Body of pancreas (tissue), 4 donors: ENCODE data around the gene EVA1C. TPM values are rescaled to one million over a fixed set of nuclear protein-coding genes. Genes with fewer than 3 reads are reported as not detected.

Experiments used
- ATAC-seq: fragments of 150-250 bp; one replicate; pipeline ENCODE4 v1.9.1; 2016
- DNase-seq, 4 donors: peaks; one replicate each; pipeline ENCODE4 v3.0.0-alpha.2; 2019
- H3K27ac ChIP-seq, 4 donors: fragments of 200-600 bp; sonication (generic); 1 replicate in 3 of 4; 2 replicates in 1 of 4; pipeline versions ENCODE4 v1.5.1 to v1.6.1; 2016 to 2019; ENCODE audit warnings: mild to moderate bottlenecking in 1 of 4, mixed read lengths in 1 of 4, moderate library complexity in 1 of 4
- H3K27me3 ChIP-seq, 2 donors: fragments of 200-600 bp; sonication (generic); one replicate each; pipeline ENCODE4 v1.6.0; 2016; ENCODE audit warnings: mild to moderate bottlenecking in 1 of 2
- H3K36me3 ChIP-seq, 2 donors: fragments of 200-600 bp; sonication (generic); replicated peaks in 1 of 2; 2 replicates each; pipeline ENCODE4 v1.5.1; 2016; ENCODE audit warnings: low read depth in 2 of 2; ENCODE audit not compliant: insufficient read depth in 1 of 2
- H3K4me1 ChIP-seq: fragments of 200-600 bp; sonication (generic); one replicate; pipeline ENCODE4 v1.6.0; 2016
- H3K4me3 ChIP-seq, 2 donors: fragments of 200-600 bp; sonication (generic); 1 replicate in 1 of 2; 2 replicates in 1 of 2; pipeline ENCODE4 v1.5.1; 2016 to 2019
- H3K9me3 ChIP-seq, 3 donors: fragments of 200-600 bp; sonication (generic); 1 replicate in 2 of 3; 2 replicates in 1 of 3; pipeline ENCODE4 v1.5.1; 2016
- CTCF ChIP-seq, 7 experiments: fragments of 450-650 bp in 4 of 7; fragments of 200-600 bp in 3 of 7; sonication (generic) in 3 of 7; IDR thresholded peaks; one replicate each; pipeline ENCODE4 v1.5.1; 2016 to 2019; ENCODE audit warnings: antibody characterized with exemption in 7 of 7
- POLR2A ChIP-seq, 3 donors: fragments of 450-650 bp; IDR thresholded peaks; one replicate each; pipeline ENCODE4 v1.6.1; 2016; ENCODE audit warnings: antibody characterized with exemption in 3 of 3, mild to moderate bottlenecking in 2 of 3
- WGBS, 2 donors: methylation state at CpG; one replicate each; pipeline ENCODE4 v1.1.5; 2017; 5-methylcytosine and 5-hydroxymethylcytosine counted together
- intact Hi-C: fragments of 100-400 bp; cut with DNase I; formaldehyde crosslinking; loops from one replicate; pipeline ENCODE4 v1.15.1; 2023
- total RNA-seq, 2 donors: library from RNA; depleted of rRNA; stranded (reverse); fragments of >200 nt; gene quantifications; one replicate each; pipeline ENCODE4 v1.1.0, GENCODE V29; 2016

Gene EVA1C
- total RNA-seq, 2 donors from 2014 or later, result 16.5 to 24.4 TPM

DNA sequence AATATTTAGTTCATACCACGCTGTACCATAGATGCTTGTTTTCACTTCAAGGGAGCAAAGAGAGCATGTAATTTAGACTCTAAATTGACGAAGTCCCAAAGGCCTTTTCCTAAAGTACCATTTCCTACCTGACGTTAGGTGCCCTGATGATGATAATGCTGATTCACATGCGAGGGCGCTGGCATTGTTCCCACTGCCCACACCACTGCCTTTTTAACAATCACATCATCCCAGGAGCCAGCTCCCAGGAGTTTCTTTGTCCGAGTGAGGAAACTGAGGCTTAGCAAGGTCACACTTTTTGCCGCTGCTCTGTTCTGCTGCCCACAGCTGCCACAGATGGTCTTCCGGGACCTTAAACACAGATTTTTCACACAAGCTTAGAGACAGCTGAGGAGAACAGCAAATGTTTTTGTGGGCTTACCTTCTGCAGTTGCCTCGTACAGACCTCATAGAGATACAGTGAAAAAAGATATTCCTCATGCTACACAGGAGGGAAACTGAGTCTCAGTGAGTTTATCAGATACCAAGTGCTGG, 69.4 kb downstream of the EVA1C start:
- 78 to 85% methylated on average over 9 of the region's 9 CpGs for WGBS, 2 donors
- Histone ChIP-seq H3K4me3 (no peak overlapping the region), H3K27me3 (no peaks in the 10 kb centered on the region), H3K9me3 (no peaks in the 10 kb centered on the region), H3K27ac (no peak overlapping the region), H3K36me3 (no peaks in the 10 kb centered on the region), H3K4me1 (peaks cover 5% of the 10 kb centered on the region)
- no peak for DNase-seq
- intact Hi-C loops, result no loop called here
- TF ChIP-seq CTCF (IDR thresholded peaks at IDR 0.05) (no peak), POLR2A (IDR thresholded peaks at IDR 0.05) (no peak)
- ATAC-seq, result no peak

DNA sequence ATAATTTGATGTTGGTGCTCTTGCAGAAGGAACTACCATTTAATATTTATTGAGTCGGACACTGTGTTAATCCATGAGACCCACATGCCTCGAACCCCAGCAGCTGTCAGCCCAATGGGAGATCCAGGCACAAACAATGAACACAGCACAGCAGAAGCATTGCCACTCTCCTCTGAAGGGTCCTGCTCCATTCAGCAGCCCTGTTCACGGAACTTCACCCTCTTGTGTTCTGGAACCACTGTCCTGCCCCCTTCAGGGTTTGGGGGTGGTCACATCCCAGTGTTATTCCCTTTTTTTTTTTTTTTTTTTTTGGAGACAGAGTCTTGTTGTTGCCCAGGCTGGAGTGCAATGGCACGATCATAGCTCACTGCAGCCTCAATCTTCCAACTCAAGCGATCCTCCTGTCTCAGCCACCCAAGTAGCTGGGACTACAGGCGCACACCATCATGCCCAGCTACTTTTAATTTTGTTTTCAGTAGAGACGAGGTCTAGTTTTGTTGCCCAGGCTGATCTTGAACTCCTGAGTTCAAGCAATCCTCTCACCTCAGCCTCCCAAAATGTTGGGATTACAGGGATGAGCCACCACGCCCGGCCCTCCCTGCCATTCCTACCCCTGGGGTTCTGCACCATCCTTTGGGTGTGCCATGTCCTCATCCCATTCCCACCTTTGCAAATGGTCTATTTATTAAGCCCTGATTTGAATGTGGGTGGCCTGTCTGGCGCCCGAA, 70.2 kb downstream of the EVA1C start:
- DNase-seq (no peak), ATAC-seq (no peak)
- Histone ChIP-seq H3K27ac (peak overlapping the region in 1 of 4 donors; percentile 7), H3K27me3 (no peaks in the 10 kb centered on the region), H3K4me1 (no peaks in the 10 kb centered on the region), H3K36me3 (no peaks in the 10 kb centered on the region), H3K4me3 (no peak overlapping the region), H3K9me3 (no peaks in the 10 kb centered on the region)
- intact Hi-C loops, result no loop called here
- WGBS, 2 donors, result 79 to 81% methylated on average over 10 to 11 of the region's 11 CpGs
- no peak for TF ChIP-seq CTCF (IDR thresholded peaks at IDR 0.05)
- TF ChIP-seq POLR2A (IDR thresholded peaks at IDR 0.05), result no peak

- Histone ChIP-seq H3K36me3 (no peaks in the 10 kb centered on the region), H3K9me3 (no peaks in the 10 kb centered on the region), H3K27ac (peak overlapping the region in 1 of 4 donors; percentile 7), H3K4me3 (no peak overlapping the region), H3K27me3 (no peaks in the 10 kb centered on the region), H3K4me1 (no peaks in the 10 kb centered on the region)
- intact Hi-C loops, result no loop called here
- no peak for ATAC-seq
- DNase-seq, result no peak
- TF ChIP-seq CTCF (IDR thresholded peaks at IDR 0.05) (no peak), POLR2A (IDR thresholded peaks at IDR 0.05) (no peak)
- WGBS, 2 donors, result 25 to 30% methylated on average over 2 of the region's 2 CpGs
Measured at GRCh38 chr21:32483293-32483595, 70.7 kb downstream of the EVA1C start.

- no peaks in the 10 kb centered on the region for H3K4me1 ChIP-seq
- intact Hi-C loops, result no loop called here
- 59 to 68% methylated on average over 16 of the region's 16 CpGs for WGBS, 2 donors
- H3K27ac ChIP-seq, result peak overlapping the region in 3 of 4 donors; percentile 54 to 77 (median 72)
- no peaks in the 10 kb centered on the region for H3K36me3 ChIP-seq
- H3K27me3 ChIP-seq, result no peaks in the 10 kb centered on the region
- DNase-seq (peak; percentile 34 to 66 (median 54)), ATAC-seq (peak; percentile 93)
- no peaks in the 10 kb centered on the region for H3K9me3 ChIP-seq
- no peak overlapping the region for H3K4me3 ChIP-seq
- peak in 1 of 3 donors; percentile 31 for TF ChIP-seq POLR2A (IDR thresholded peaks at IDR 0.05)
- no peak for TF ChIP-seq CTCF (IDR thresholded peaks at IDR 0.05)
Measured at GRCh38 chr21:32484706-32485380, 72.3 kb downstream of the EVA1C start.
